ENCODE data around the gene UBE2H. TPM values are rescaled to one million over a fixed set of nuclear protein-coding genes. Genes with fewer than 3 reads are reported as not detected.

Gene UBE2H
- total RNA-seq, 1 experiment from 2014 or later, result 75.1 TPM

GRCh38 chr7:129825209-129825970 is 127.4 kb downstream of the UBE2H start:
- Mint-ChIP-seq H3K9me3 (no peaks in the 10 kb centered on the region), H3K27me3 (ENCODE audit: low read depth) (peaks cover 5% of the 10 kb centered on the region), H3K4me1 (peaks cover 14 to 33% of the 10 kb centered on the region in 2 experiments), H3K4me3 (peak overlapping the region; percentile 82 to 90), H3K36me3 (ENCODE audit: insufficient read depth in 1 of 3, low read depth in 3 of 3) (no peaks in the 10 kb centered on the region; a peak in 1 of 7 replicates), H3K27ac (peak overlapping the region in 2 of 3 experiments; percentile 85 to 89; a peak in 3 of 7 replicates)
- H3K27ac ChIP-seq (ENCODE audit: insufficient read length, low read depth, low read length), result no peak overlapping the region
- no peak overlapping the region for H2AK5ac ChIP-seq (ENCODE audit: insufficient read length, low read length)
- H3K9me3 ChIP-seq (ENCODE audit: control insufficient read depth, low read depth, low read length), result no peaks in the 10 kb centered on the region
- H3K23ac ChIP-seq (ENCODE audit: insufficient read length, low read depth, low read length), result no peak overlapping the region
- H4K8ac ChIP-seq (replicated peaks; ENCODE audit: insufficient read length, low read depth, low read length), result no peak overlapping the region
- H3K27me3 ChIP-seq (ENCODE audit: insufficient read depth, low read length), result no peaks in the 10 kb centered on the region
- no peak overlapping the region for H2BK5ac ChIP-seq (ENCODE audit: insufficient read length, low read length)
- H3K23me2 ChIP-seq (ENCODE audit: insufficient read length, low read depth, low read length, poor library complexity, severe bottlenecking), result peaks cover 4% of the 10 kb centered on the region
- no peak overlapping the region for H2BK120ac ChIP-seq (ENCODE audit: low read depth, low read length, poor library complexity, severe bottlenecking)
- H3K4me2 ChIP-seq (ENCODE audit: insufficient read depth, insufficient read length, low read length), result peak overlapping the region; percentile 67
- no peaks in the 10 kb centered on the region for H4K20me1 ChIP-seq (ENCODE audit: control insufficient read depth, insufficient read depth, insufficient read length)
- peaks cover 4% of the 10 kb centered on the region; the same call in 1 of the 2 replicates for H3K4me1 ChIP-seq (ENCODE audit: insufficient read depth, low read length)
- no peak overlapping the region for H3K18ac ChIP-seq (ENCODE audit: insufficient read length, low read depth, low read length)
- no peaks in the 10 kb centered on the region for H3K79me1 ChIP-seq (ENCODE audit: insufficient read depth, low read depth, low read length, poor library complexity, severe bottlenecking)
- H3T11ph ChIP-seq (ENCODE audit: low read length), result no peak overlapping the region
- WGBS (ENCODE audit: extremely low coverage, insufficient read length, low lambda C conversion rate), result no CpG with 5 or more reads among the region's 52 CpGs
- TF ChIP-seq CTCF (conservative IDR thresholded peaks at IDR 0.05), result peak; percentile 99
- H3K4ac ChIP-seq (ENCODE audit: low read depth, low read length), result no peak overlapping the region
- H4K5ac ChIP-seq (ENCODE audit: insufficient read length, low read depth, low read length), result no peak overlapping the region
- H2BK20ac ChIP-seq (ENCODE audit: low read depth, low read length, poor library complexity, severe bottlenecking), result no peak overlapping the region
- DNase-seq, result peak; percentile 90
- no peak overlapping the region for H2AFZ ChIP-seq (ENCODE audit: low read length)
- no peak overlapping the region for H4K91ac ChIP-seq (ENCODE audit: insufficient read length, low read depth, low read length)
- H3K56ac ChIP-seq (ENCODE audit: insufficient read length, low read depth, low read length), result no peak overlapping the region
- H3K14ac ChIP-seq (ENCODE audit: insufficient read depth, low read length), result no peak overlapping the region
- no peaks in the 10 kb centered on the region for H3K79me2 ChIP-seq (ENCODE audit: insufficient read depth, low read length)
- no peak overlapping the region for H2BK15ac ChIP-seq (ENCODE audit: low read depth, low read length)
- no peak overlapping the region for H2BK12ac ChIP-seq (ENCODE audit: insufficient read length, low read depth, low read length)
- H3K9ac ChIP-seq (ENCODE audit: extremely low read depth, insufficient read length, low read length), result peak overlapping the region; percentile 15
